ENCODE measurements around the gene TPM1.

The TPM1 gene

DNA sequence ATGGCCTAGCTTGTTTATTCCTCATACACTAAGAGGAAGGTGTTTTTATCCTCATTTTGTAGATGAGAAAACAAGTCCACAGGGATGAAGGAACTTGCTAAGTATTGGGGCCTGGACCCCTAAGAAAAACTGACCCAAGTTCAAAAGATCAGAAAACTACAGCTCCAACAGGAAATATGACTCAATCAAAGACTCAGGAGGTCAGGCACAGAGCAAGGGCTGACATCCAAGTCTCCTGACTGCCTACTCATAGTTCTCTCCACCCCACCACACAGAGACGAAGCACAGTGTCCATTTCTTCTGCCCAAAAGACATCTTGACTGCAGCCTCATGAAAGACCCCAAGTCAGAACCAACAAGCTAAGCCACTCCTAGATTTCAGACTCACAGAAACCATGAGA, 26.9 kb upstream of the TPM1 start:
- H3K9me3 ChIP-seq (ENCODE audit: control insufficient read depth, low read length) = no peaks in the 10 kb centered on the region
- no peaks in the 10 kb centered on the region for H3K36me3 ChIP-seq (ENCODE audit: control insufficient read depth, insufficient read depth, low read length)
- H3K27ac ChIP-seq (ENCODE audit: insufficient read depth, low read length, poor library complexity, severe bottlenecking) = no peak overlapping the region
- H3K4me3 ChIP-seq (ENCODE audit: insufficient read depth, low read depth, low read length, poor library complexity, severe bottlenecking) = no peak overlapping the region
- no peak for DNase-seq
- H3K27me3 ChIP-seq (replicated peaks; ENCODE audit: control insufficient read depth, insufficient read depth, low read length, poor library complexity, severe bottlenecking) = no peaks in the 10 kb centered on the region
- no peaks in the 10 kb centered on the region for H3K4me1 ChIP-seq (ENCODE audit: control insufficient read depth, insufficient read depth, low read length, poor library complexity, severe bottlenecking)

DNA sequence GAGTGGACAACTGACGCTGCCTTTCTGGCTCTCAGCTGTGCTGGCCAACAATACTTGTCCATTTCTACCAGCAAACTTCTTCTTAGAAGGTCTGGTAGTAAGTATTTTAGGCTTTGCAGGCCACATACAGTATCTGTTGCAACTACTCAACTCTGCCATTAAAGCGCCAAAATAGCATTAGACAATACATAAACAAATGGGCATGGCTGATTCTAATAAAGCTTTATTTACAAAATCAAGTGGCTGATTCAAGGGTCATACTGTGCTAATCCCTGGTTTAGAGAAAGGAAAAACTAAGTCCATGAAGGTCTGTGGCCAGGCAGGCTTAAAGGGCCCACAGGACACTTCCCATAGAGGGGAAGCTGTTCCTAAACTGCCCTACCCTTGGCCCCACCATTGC, 26.3 kb upstream of the TPM1 start:
- no peaks in the 10 kb centered on the region for H3K4me1 ChIP-seq (ENCODE audit: control insufficient read depth, insufficient read depth, low read length, poor library complexity, severe bottlenecking)
- H3K27me3 ChIP-seq (replicated peaks; ENCODE audit: control insufficient read depth, insufficient read depth, low read length, poor library complexity, severe bottlenecking) = no peaks in the 10 kb centered on the region
- no peaks in the 10 kb centered on the region for H3K9me3 ChIP-seq (ENCODE audit: control insufficient read depth, low read length)
- no peak overlapping the region for H3K27ac ChIP-seq (ENCODE audit: insufficient read depth, low read length, poor library complexity, severe bottlenecking)
- no peak for DNase-seq
- H3K4me3 ChIP-seq (ENCODE audit: insufficient read depth, low read depth, low read length, poor library complexity, severe bottlenecking) = no peak overlapping the region
- no peaks in the 10 kb centered on the region for H3K36me3 ChIP-seq (ENCODE audit: control insufficient read depth, insufficient read depth, low read length)

- no peaks in the 10 kb centered on the region for H3K36me3 ChIP-seq (ENCODE audit: control insufficient read depth, insufficient read depth, low read length)
- no peaks in the 10 kb centered on the region for H3K9me3 ChIP-seq (ENCODE audit: control insufficient read depth, low read length)
- no peak overlapping the region for H3K27ac ChIP-seq (ENCODE audit: insufficient read depth, low read length, poor library complexity, severe bottlenecking)
- H3K4me1 ChIP-seq (ENCODE audit: control insufficient read depth, insufficient read depth, low read length, poor library complexity, severe bottlenecking) = no peaks in the 10 kb centered on the region
- DNase-seq = no peak
- H3K4me3 ChIP-seq (ENCODE audit: insufficient read depth, low read depth, low read length, poor library complexity, severe bottlenecking) = no peak overlapping the region
- H3K27me3 ChIP-seq (replicated peaks; ENCODE audit: control insufficient read depth, insufficient read depth, low read length, poor library complexity, severe bottlenecking) = no peaks in the 10 kb centered on the region
These were observed 23.9 kb upstream of the TPM1 start for GRCh38 chr15:63018639-63019038.

GRCh38 chr15:63019511-63020109, 22.9 kb upstream of the TPM1 start:
- Histone ChIP-seq H3K36me3 (ENCODE audit: control insufficient read depth, insufficient read depth, low read length) (no peaks in the 10 kb centered on the region), H3K27me3 (replicated peaks; ENCODE audit: control insufficient read depth, insufficient read depth, low read length, poor library complexity, severe bottlenecking) (no peaks in the 10 kb centered on the region), H3K27ac (ENCODE audit: insufficient read depth, low read length, poor library complexity, severe bottlenecking) (no peak overlapping the region), H3K4me3 (ENCODE audit: insufficient read depth, low read depth, low read length, poor library complexity, severe bottlenecking) (no peak overlapping the region), H3K4me1 (ENCODE audit: control insufficient read depth, insufficient read depth, low read length, poor library complexity, severe bottlenecking) (no peaks in the 10 kb centered on the region), H3K9me3 (ENCODE audit: control insufficient read depth, low read length) (no peaks in the 10 kb centered on the region)
- DNase-seq = no peak

DNA sequence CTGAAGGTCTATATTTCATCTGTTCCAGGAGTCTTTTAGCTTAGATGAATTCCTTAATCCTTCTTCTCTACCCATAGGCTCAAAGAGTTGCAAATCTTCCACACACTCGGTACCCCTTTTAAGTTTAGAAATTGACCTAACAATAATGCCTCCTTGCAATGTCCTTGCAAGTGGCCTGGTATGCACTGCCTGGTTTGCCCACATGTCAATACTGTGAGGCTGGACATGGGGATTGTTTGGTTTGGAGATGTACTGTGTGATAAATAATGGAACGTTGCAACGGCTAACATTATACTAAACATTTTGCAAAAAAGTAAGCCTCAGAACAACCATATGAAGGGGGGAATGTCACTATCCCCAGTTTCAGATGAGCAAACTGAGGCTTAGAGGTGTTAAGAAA, 22.4 kb upstream of the TPM1 start:
- DNase-seq = no peak
- Histone ChIP-seq H3K27ac (ENCODE audit: insufficient read depth, low read length, poor library complexity, severe bottlenecking) (no peak overlapping the region), H3K4me3 (ENCODE audit: insufficient read depth, low read depth, low read length, poor library complexity, severe bottlenecking) (no peak overlapping the region), H3K4me1 (ENCODE audit: control insufficient read depth, insufficient read depth, low read length, poor library complexity, severe bottlenecking) (no peaks in the 10 kb centered on the region), H3K27me3 (replicated peaks; ENCODE audit: control insufficient read depth, insufficient read depth, low read length, poor library complexity, severe bottlenecking) (no peaks in the 10 kb centered on the region), H3K9me3 (ENCODE audit: control insufficient read depth, low read length) (no peaks in the 10 kb centered on the region), H3K36me3 (ENCODE audit: control insufficient read depth, insufficient read depth, low read length) (no peaks in the 10 kb centered on the region)

- no peak overlapping the region for H3K27ac ChIP-seq (ENCODE audit: insufficient read depth, low read length, poor library complexity, severe bottlenecking)
- no peak overlapping the region for H3K4me3 ChIP-seq (ENCODE audit: insufficient read depth, low read depth, low read length, poor library complexity, severe bottlenecking)
- H3K36me3 ChIP-seq (ENCODE audit: control insufficient read depth, insufficient read depth, low read length) = no peaks in the 10 kb centered on the region
- no peaks in the 10 kb centered on the region for H3K9me3 ChIP-seq (ENCODE audit: control insufficient read depth, low read length)
- DNase-seq = no peak
- H3K27me3 ChIP-seq (replicated peaks; ENCODE audit: control insufficient read depth, insufficient read depth, low read length, poor library complexity, severe bottlenecking) = no peaks in the 10 kb centered on the region
- no peaks in the 10 kb centered on the region for H3K4me1 ChIP-seq (ENCODE audit: control insufficient read depth, insufficient read depth, low read length, poor library complexity, severe bottlenecking)
These were observed 21.7 kb upstream of the TPM1 start for GRCh38 chr15:63020759-63021430.

- H3K27ac ChIP-seq (ENCODE audit: insufficient read depth, low read length, poor library complexity, severe bottlenecking) = no peak overlapping the region
- H3K4me1 ChIP-seq (ENCODE audit: control insufficient read depth, insufficient read depth, low read length, poor library complexity, severe bottlenecking) = no peaks in the 10 kb centered on the region
- no peak for DNase-seq
- H3K27me3 ChIP-seq (replicated peaks; ENCODE audit: control insufficient read depth, insufficient read depth, low read length, poor library complexity, severe bottlenecking) = no peaks in the 10 kb centered on the region
- no peaks in the 10 kb centered on the region for H3K36me3 ChIP-seq (ENCODE audit: control insufficient read depth, insufficient read depth, low read length)
- no peak overlapping the region for H3K4me3 ChIP-seq (ENCODE audit: insufficient read depth, low read depth, low read length, poor library complexity, severe bottlenecking)
- no peaks in the 10 kb centered on the region for H3K9me3 ChIP-seq (ENCODE audit: control insufficient read depth, low read length)
These were observed 20.4 kb upstream of the TPM1 start for GRCh38 chr15:63022181-63022580.

- no peaks in the 10 kb centered on the region for H3K9me3 ChIP-seq (ENCODE audit: control insufficient read depth, low read length)
- DNase-seq = no peak
- H3K27ac ChIP-seq (ENCODE audit: insufficient read depth, low read length, poor library complexity, severe bottlenecking) = no peak overlapping the region
- no peaks in the 10 kb centered on the region for H3K4me1 ChIP-seq (ENCODE audit: control insufficient read depth, insufficient read depth, low read length, poor library complexity, severe bottlenecking)
- no peak overlapping the region for H3K4me3 ChIP-seq (ENCODE audit: insufficient read depth, low read depth, low read length, poor library complexity, severe bottlenecking)
- H3K36me3 ChIP-seq (ENCODE audit: control insufficient read depth, insufficient read depth, low read length) = no peaks in the 10 kb centered on the region
- no peaks in the 10 kb centered on the region for H3K27me3 ChIP-seq (replicated peaks; ENCODE audit: control insufficient read depth, insufficient read depth, low read length, poor library complexity, severe bottlenecking)
These were observed 19.9 kb upstream of the TPM1 start for GRCh38 chr15:63022663-63023062.

DNA sequence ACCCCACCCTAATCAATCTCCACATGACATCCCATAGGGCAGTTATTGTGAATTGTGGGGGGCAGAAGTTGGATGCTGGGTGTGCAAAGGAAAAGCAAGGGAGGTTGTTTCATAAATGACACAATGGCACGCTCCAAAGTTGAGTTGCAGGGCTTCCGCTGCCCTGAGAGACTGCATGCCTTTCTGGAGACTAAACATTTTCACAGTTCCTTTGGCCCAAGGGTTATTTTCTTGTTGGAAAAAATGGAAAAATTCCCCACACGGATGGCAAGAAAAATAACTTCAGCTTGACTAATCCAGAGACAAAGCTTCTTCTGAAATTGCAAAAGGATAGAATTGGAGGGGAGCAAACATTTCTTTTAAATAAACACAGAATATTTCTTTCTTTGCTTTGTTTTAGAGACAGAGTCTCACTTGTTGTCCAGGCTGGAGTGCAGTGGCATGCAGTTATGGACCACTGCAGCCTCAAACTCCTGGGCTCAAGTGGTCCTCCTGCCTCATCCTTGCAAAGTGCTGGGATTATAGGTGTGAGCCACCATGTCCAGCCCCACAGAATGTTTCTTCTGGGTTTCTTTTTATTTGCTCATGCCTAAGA, 19.1 kb upstream of the TPM1 start:
- no peak overlapping the region for H3K4me3 ChIP-seq (ENCODE audit: insufficient read depth, low read depth, low read length, poor library complexity, severe bottlenecking)
- H3K27me3 ChIP-seq (replicated peaks; ENCODE audit: control insufficient read depth, insufficient read depth, low read length, poor library complexity, severe bottlenecking) = no peaks in the 10 kb centered on the region
- H3K27ac ChIP-seq (ENCODE audit: insufficient read depth, low read length, poor library complexity, severe bottlenecking) = no peak overlapping the region
- DNase-seq = no peak
- no peaks in the 10 kb centered on the region for H3K36me3 ChIP-seq (ENCODE audit: control insufficient read depth, insufficient read depth, low read length)
- no peaks in the 10 kb centered on the region for H3K4me1 ChIP-seq (ENCODE audit: control insufficient read depth, insufficient read depth, low read length, poor library complexity, severe bottlenecking)
- H3K9me3 ChIP-seq (ENCODE audit: control insufficient read depth, low read length) = no peaks in the 10 kb centered on the region

DNA sequence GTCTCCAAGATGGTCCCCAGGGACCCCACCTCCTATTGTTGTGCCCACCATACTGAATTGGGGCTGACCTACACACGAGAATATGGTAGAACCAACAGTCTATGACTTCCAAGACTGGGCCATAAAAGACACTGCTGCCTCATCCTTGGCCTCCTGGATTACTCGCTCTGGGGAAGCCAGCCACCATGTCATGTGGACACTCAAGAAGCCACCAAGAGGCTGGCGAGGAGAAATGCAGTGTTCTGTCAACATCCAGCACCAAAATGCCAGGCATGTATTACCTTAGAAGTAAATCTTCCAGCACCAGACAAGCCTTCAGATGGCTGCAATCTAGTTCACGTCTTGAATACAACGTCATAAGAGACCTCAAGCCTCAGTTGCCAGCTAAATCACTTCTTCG, 17.1 kb upstream of the TPM1 start:
- H3K4me3 ChIP-seq (ENCODE audit: insufficient read depth, low read depth, low read length, poor library complexity, severe bottlenecking) = no peak overlapping the region
- no peaks in the 10 kb centered on the region for H3K27me3 ChIP-seq (replicated peaks; ENCODE audit: control insufficient read depth, insufficient read depth, low read length, poor library complexity, severe bottlenecking)
- H3K9me3 ChIP-seq (ENCODE audit: control insufficient read depth, low read length) = no peaks in the 10 kb centered on the region
- DNase-seq = no peak
- no peak overlapping the region for H3K27ac ChIP-seq (ENCODE audit: insufficient read depth, low read length, poor library complexity, severe bottlenecking)
- H3K36me3 ChIP-seq (ENCODE audit: control insufficient read depth, insufficient read depth, low read length) = no peaks in the 10 kb centered on the region
- no peaks in the 10 kb centered on the region for H3K4me1 ChIP-seq (ENCODE audit: control insufficient read depth, insufficient read depth, low read length, poor library complexity, severe bottlenecking)

All from effector memory CD4-positive, alpha-beta T cell (primary cell).